Muscle of arm (tissue), 12 donors: Measurements from ENCODE around the gene EPS15. TPM values are rescaled to one million over a fixed set of nuclear protein-coding genes. Genes with fewer than 3 reads are reported as not detected.
"Not testable (repeated sequence)": the region's sequence is repeated elsewhere in the genome, so short reads cannot be mapped to it uniquely, and the experiment has no call there.

ENCODE experiments used
- DNase-seq: peaks from one replicate; pipeline ENCODE4 v3.0.0-alpha.2; 2013
- polyA plus RNA-seq, 12 donors: library from polyadenylated mRNA; unstranded; fragments of 120-200 nt; gene quantifications; one replicate each; pipeline ENCODE4 v1.2.1, GENCODE V29; 2013; ENCODE audit not compliant: insufficient read length in 12 of 12

EPS15 gene
- polyA plus RNA-seq, 12 donors = 23.2 to 41.7 (median 37.5) TPM; not detected in 1

GRCh38 chr1:51473331-51474115 is 45.5 kb downstream of the EPS15 start:
- no peak for DNase-seq

- peak; percentile 66 for DNase-seq
These were observed 46.7 kb downstream of the EPS15 start for GRCh38 chr1:51472359-51472758.

GRCh38 chr1:51469518-51469917 is 49.5 kb downstream of the EPS15 start:
- DNase-seq = no peak

GRCh38 chr1:51464828-51465227 is 54.2 kb downstream of the EPS15 start:
- no peak for DNase-seq

- no peak for DNase-seq
These were observed 55.5 kb downstream of the EPS15 start for GRCh38 chr1:51463561-51463960.

- not testable (repeated sequence) for DNase-seq
These were observed 56.8 kb downstream of the EPS15 start for GRCh38 chr1:51462289-51462688.

GRCh38 chr1:51454554-51454953 is 64.5 kb downstream of the EPS15 start:
- DNase-seq = no peak

- DNase-seq = no peak
These were observed 66.1 kb downstream of the EPS15 start for GRCh38 chr1:51453010-51453409.

- not testable (repeated sequence) for DNase-seq
These were observed 70.1 kb downstream of the EPS15 start for GRCh38 chr1:51448844-51449454.

GRCh38 chr1:51445351-51446090 is 73.5 kb downstream of the EPS15 start:
- DNase-seq = no peak

GRCh38 chr1:51444534-51445192 is 74.4 kb downstream of the EPS15 start:
- DNase-seq = no peak

- no peak for DNase-seq
These were observed 75.0 kb downstream of the EPS15 start for GRCh38 chr1:51444096-51444495.

GRCh38 chr1:51443555-51443954 is 75.5 kb downstream of the EPS15 start:
- no peak for DNase-seq

GRCh38 chr1:51442616-51443015 is 76.5 kb downstream of the EPS15 start:
- DNase-seq = no peak

- no peak for DNase-seq
These were observed 76.9 kb downstream of the EPS15 start for GRCh38 chr1:51442198-51442597.

- DNase-seq = no peak
These were observed 79.2 kb downstream of the EPS15 start for GRCh38 chr1:51439895-51440294.

- DNase-seq = no peak
These were observed 80.0 kb downstream of the EPS15 start for GRCh38 chr1:51439053-51439452.

- not testable (repeated sequence) for DNase-seq
These were observed 81.7 kb downstream of the EPS15 start for GRCh38 chr1:51437391-51437790.

- no peak for DNase-seq
These were observed 83.2 kb downstream of the EPS15 start for GRCh38 chr1:51435878-51436277.

- no peak for DNase-seq
These were observed 85.0 kb downstream of the EPS15 start for GRCh38 chr1:51433972-51434510.

GRCh38 chr1:51433269-51433971 is 85.6 kb downstream of the EPS15 start:
- DNase-seq = no peak
